ENCODE data around the gene KRT74.

The KRT74 gene

GRCh38 chr12:52568111-52568510, 5.5 kb downstream of the KRT74 start:
- H3K9me3 ChIP-seq (ENCODE audit: insufficient read depth, low read length, severe bottlenecking): no peaks in the 10 kb centered on the region
- H3K36me3 ChIP-seq (ENCODE audit: insufficient read depth, low read length): no peaks in the 10 kb centered on the region

GRCh38 chr12:52566847-52567291, 6.8 kb downstream of the KRT74 start:
- H3K27ac ChIP-seq (ENCODE audit: low read length): no peak overlapping the region
- DNase-seq (no peak), ATAC-seq (ENCODE audit: insufficient read depth, low read depth) (no peak)
- H3K27me3 ChIP-seq (ENCODE audit: insufficient read depth, low read length, poor library complexity): peaks cover 25% of the 10 kb centered on the region
- H3K9me3 ChIP-seq (ENCODE audit: insufficient read depth, low read length, severe bottlenecking): no peaks in the 10 kb centered on the region
- H3K4me3 ChIP-seq (ENCODE audit: low read depth in 1 of 2, low read length in 2 of 2): no peak overlapping the region
- H3K9ac ChIP-seq (ENCODE audit: low read depth, low read length): no peak overlapping the region
- H2AFZ ChIP-seq (ENCODE audit: low read depth, low read length): no peak overlapping the region
- no peaks in the 10 kb centered on the region for H3K36me3 ChIP-seq (ENCODE audit: insufficient read depth, low read length)
- H3K4me1 ChIP-seq (ENCODE audit: insufficient read depth, low read length): no peaks in the 10 kb centered on the region
- TF ChIP-seq CTCF (IDR thresholded peaks at IDR 0.05; ENCODE audit: borderline replicate concordance, extremely low read depth, low read length, poor library complexity, severe bottlenecking): no peak
- no peaks in the 10 kb centered on the region for H3K79me2 ChIP-seq (ENCODE audit: insufficient read depth, low read length)
- H4K20me1 ChIP-seq (ENCODE audit: insufficient read depth, low read length): no peaks in the 10 kb centered on the region
- no peak overlapping the region for H3K4me2 ChIP-seq (ENCODE audit: insufficient read depth, low read length)

More at GRCh38 chr12:52568111-52568510, 5.5 kb downstream of the KRT74 start:
- Histone ChIP-seq H3K9ac (ENCODE audit: low read depth, low read length) (no peak overlapping the region), H3K79me2 (ENCODE audit: insufficient read depth, low read length) (no peaks in the 10 kb centered on the region), H3K27ac (ENCODE audit: low read length) (no peak overlapping the region), H2AFZ (ENCODE audit: low read depth, low read length) (no peak overlapping the region), H3K27me3 (ENCODE audit: insufficient read depth, low read length, poor library complexity) (peaks cover 30% of the 10 kb centered on the region), H3K4me1 (ENCODE audit: insufficient read depth, low read length) (no peaks in the 10 kb centered on the region), H3K4me3 (ENCODE audit: low read depth in 1 of 2, low read length in 2 of 2) (no peak overlapping the region), H3K4me2 (ENCODE audit: insufficient read depth, low read length) (no peak overlapping the region), H4K20me1 (ENCODE audit: insufficient read depth, low read length) (no peaks in the 10 kb centered on the region)
- no peak for DNase-seq
- ATAC-seq (ENCODE audit: insufficient read depth, low read depth): no peak
- TF ChIP-seq CTCF (IDR thresholded peaks at IDR 0.05; ENCODE audit: borderline replicate concordance, extremely low read depth, low read length, poor library complexity, severe bottlenecking) (no peak), EZH2 (IDR thresholded peaks at IDR 0.05; ENCODE audit: borderline replicate concordance, low read depth, low read length, severe bottlenecking) (no peak)

- Histone ChIP-seq H3K4me1 (ENCODE audit: insufficient read depth, low read length) (no peaks in the 10 kb centered on the region), H3K27ac (ENCODE audit: low read length) (no peak overlapping the region), H3K4me2 (ENCODE audit: insufficient read depth, low read length) (no peak overlapping the region), H3K4me3 (ENCODE audit: low read depth in 1 of 2, low read length in 2 of 2) (no peak overlapping the region), H3K9me3 (ENCODE audit: insufficient read depth, low read length, severe bottlenecking) (no peaks in the 10 kb centered on the region), H3K79me2 (ENCODE audit: insufficient read depth, low read length) (no peaks in the 10 kb centered on the region), H2AFZ (ENCODE audit: low read depth, low read length) (no peak overlapping the region), H3K9ac (ENCODE audit: low read depth, low read length) (no peak overlapping the region), H4K20me1 (ENCODE audit: insufficient read depth, low read length) (no peaks in the 10 kb centered on the region), H3K27me3 (ENCODE audit: insufficient read depth, low read length, poor library complexity) (peaks cover 25% of the 10 kb centered on the region), H3K36me3 (ENCODE audit: insufficient read depth, low read length) (no peaks in the 10 kb centered on the region)
- no peak for ATAC-seq (ENCODE audit: insufficient read depth, low read depth)
- no peak for TF ChIP-seq CTCF (IDR thresholded peaks at IDR 0.05; ENCODE audit: borderline replicate concordance, extremely low read depth, low read length, poor library complexity, severe bottlenecking)
- no peak for TF ChIP-seq EZH2 (IDR thresholded peaks at IDR 0.05; ENCODE audit: borderline replicate concordance, low read depth, low read length, severe bottlenecking)
- DNase-seq: no peak
Observed at GRCh38 chr12:52564582-52564981, 9.1 kb downstream of the KRT74 start.

GRCh38 chr12:52561880-52562449, 11.7 kb downstream of the KRT74 start:
- no peak for DNase-seq
- Histone ChIP-seq H3K79me2 (ENCODE audit: insufficient read depth, low read length) (no peaks in the 10 kb centered on the region), H3K9me3 (ENCODE audit: insufficient read depth, low read length, severe bottlenecking) (no peaks in the 10 kb centered on the region), H3K36me3 (ENCODE audit: insufficient read depth, low read length) (no peaks in the 10 kb centered on the region), H3K27me3 (ENCODE audit: insufficient read depth, low read length, poor library complexity) (peaks cover 23% of the 10 kb centered on the region), H3K27ac (ENCODE audit: low read length) (no peak overlapping the region), H3K9ac (ENCODE audit: low read depth, low read length) (no peak overlapping the region), H4K20me1 (ENCODE audit: insufficient read depth, low read length) (no peaks in the 10 kb centered on the region), H3K4me3 (ENCODE audit: low read depth in 1 of 2, low read length in 2 of 2) (no peak overlapping the region), H3K4me1 (ENCODE audit: insufficient read depth, low read length) (no peaks in the 10 kb centered on the region), H2AFZ (ENCODE audit: low read depth, low read length) (no peak overlapping the region), H3K4me2 (ENCODE audit: insufficient read depth, low read length) (no peak overlapping the region)
- peak; percentile 16 for TF ChIP-seq CTCF (IDR thresholded peaks at IDR 0.05; ENCODE audit: borderline replicate concordance, extremely low read depth, low read length, poor library complexity, severe bottlenecking)
- no peak for TF ChIP-seq EZH2 (IDR thresholded peaks at IDR 0.05; ENCODE audit: borderline replicate concordance, low read depth, low read length, severe bottlenecking)
- ATAC-seq (ENCODE audit: insufficient read depth, low read depth): no peak
